ENCODE results near the gene TTLL5. TPM values are rescaled to one million over a fixed set of nuclear protein-coding genes. Genes with fewer than 3 reads are reported as not detected.

Gene TTLL5
- total and polyA plus RNA-seq, 2 of the 4 experiments (the other 2 are of a cell fraction), result 11.9 to 16.7 TPM

DNA sequence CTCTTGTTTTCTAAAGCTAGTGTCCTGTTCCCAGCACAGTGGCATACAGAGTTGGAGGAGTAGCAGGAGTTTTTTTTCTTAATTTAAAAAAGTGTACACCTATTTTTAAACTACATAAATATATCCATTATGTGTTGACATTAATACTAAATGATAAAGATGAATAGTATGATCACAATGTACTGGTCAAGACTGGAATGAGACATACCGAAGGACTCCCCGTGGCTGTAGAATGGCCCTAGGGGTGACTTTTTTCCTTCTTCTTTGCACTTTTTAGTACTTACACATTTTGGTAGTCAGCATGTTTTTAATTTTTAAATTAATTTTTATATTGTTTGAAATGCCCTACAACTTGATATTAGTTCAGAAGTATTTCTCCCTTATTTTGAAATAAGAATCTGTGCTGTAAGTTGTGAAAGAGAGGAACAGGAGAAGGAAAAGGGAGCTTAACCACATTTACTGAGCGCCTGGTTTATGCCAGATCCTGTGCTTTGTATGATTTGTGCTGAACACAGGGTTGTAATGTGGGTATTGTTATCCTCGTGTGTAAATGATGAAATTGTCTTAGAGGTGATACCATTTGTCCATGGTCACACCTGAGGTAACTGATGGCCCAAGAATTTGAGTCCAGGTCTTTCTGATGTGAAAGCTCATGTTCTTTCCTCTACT, 184.2 kb downstream of the TTLL5 start:
- no TSS peak for BruUV-seq (replicated peaks)
- intact Hi-C loops (cut with micrococcal nuclease) (no loop called here), in situ Hi-C loops (cut with MboI; ENCODE audit: low sequenced_read_pairs) (no loop called here), dilution Hi-C loops (cut with HindIII; ENCODE audit: low sequenced_read_pairs, unreplicated experiment) (no loop called here)
- no peak overlapping the region for H3K4me2 ChIP-seq (ENCODE audit: low read depth, low read length)
- peaks cover 16% of the 10 kb centered on the region for H3K4me1 ChIP-seq (ENCODE audit: control insufficient read depth, insufficient read depth, low read length)
- H2BK120ac ChIP-seq (ENCODE audit: low read depth, low read length), result peak overlapping the region; percentile 27; the same call in 1 of the 2 replicates
- H2BK5ac ChIP-seq (ENCODE audit: low read depth, low read length, poor library complexity, severe bottlenecking), result no peak overlapping the region
- H4K20me1 ChIP-seq (ENCODE audit: insufficient read depth, low read length), result no peaks in the 10 kb centered on the region
- H3K36me3 ChIP-seq (ENCODE audit: control insufficient read depth, insufficient read depth, low read length), result no peaks in the 10 kb centered on the region
- H3K23ac ChIP-seq (ENCODE audit: low read depth, low read length), result no peak overlapping the region
- H4K8ac ChIP-seq (ENCODE audit: low read depth in 2 of 2, low read length in 2 of 2), result no peak overlapping the region
- TF ChIP-seq SMC3 (IDR thresholded peaks at IDR 0.05; ENCODE audit: low read depth, low read length) (no peak), MXI1 (IDR thresholded peaks at IDR 0.05; ENCODE audit: borderline replicate concordance, low read depth, low read length) (no peak), NFE2L2 (IDR thresholded peaks at IDR 0.05; ENCODE audit: low read depth, low read length) (no peak), FOS (IDR thresholded peaks at IDR 0.05; ENCODE audit: low read depth, low read length) (no peak), CEBPB (IDR thresholded peaks at IDR 0.05; ENCODE audit: low read depth, low read length) (no peak), CHD1 (IDR thresholded peaks at IDR 0.05; ENCODE audit: low read depth, low read length) (no peak)
- TF ChIP-seq, protein P1, sequence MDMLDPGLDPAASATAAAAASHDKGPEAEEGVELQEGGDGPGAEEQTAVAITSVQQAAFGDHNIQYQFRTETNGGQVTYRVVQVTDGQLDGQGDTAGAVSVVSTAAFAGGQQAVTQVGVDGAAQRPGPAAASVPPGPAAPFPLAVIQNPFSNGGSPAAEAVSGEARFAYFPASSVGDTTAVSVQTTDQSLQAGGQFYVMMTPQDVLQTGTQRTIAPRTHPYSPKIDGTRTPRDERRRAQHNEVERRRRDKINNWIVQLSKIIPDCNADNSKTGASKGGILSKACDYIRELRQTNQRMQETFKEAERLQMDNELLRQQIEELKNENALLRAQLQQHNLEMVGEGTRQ (IDR thresholded peaks at IDR 0.05; ENCODE audit: low read depth, low read length), result no peak
- TF ChIP-seq, protein P2, sequence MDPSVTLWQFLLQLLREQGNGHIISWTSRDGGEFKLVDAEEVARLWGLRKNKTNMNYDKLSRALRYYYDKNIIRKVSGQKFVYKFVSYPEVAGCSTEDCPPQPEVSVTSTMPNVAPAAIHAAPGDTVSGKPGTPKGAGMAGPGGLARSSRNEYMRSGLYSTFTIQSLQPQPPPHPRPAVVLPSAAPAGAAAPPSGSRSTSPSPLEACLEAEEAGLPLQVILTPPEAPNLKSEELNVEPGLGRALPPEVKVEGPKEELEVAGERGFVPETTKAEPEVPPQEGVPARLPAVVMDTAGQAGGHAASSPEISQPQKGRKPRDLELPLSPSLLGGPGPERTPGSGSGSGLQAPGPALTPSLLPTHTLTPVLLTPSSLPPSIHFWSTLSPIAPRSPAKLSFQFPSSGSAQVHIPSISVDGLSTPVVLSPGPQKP (IDR thresholded peaks at IDR 0.05; ENCODE audit: borderline replicate concordance, low read depth, low read length), result no peak
- ChIA-PET CTCF (no interaction called here), POLR2A (ENCODE audit: unreplicated experiment) (no interaction called here)
- no peak overlapping the region for H3K56ac ChIP-seq (ENCODE audit: extremely low read depth, insufficient read depth, low read length)
- H3K14ac ChIP-seq (replicated peaks; ENCODE audit: low read depth, low read length), result no peak overlapping the region
- no peak overlapping the region for H3K27ac ChIP-seq (ENCODE audit: insufficient read depth, low read length)
- H3K79me1 ChIP-seq (ENCODE audit: low read depth in 1 of 2, low read length in 2 of 2), result no peaks in the 10 kb centered on the region
- WGBS, 2 experiments (ENCODE audit: extremely low coverage in 2 of 2, insufficient read length in 1 of 2), result no CpG with 5 or more reads among the region's 4 CpGs
- H2BK20ac ChIP-seq (ENCODE audit: low read depth, low read length), result no peak overlapping the region
- H3K18ac ChIP-seq (ENCODE audit: low read depth, low read length), result peak overlapping the region; percentile 90; the same call in 1 of the 2 replicates
- H3K4me3 ChIP-seq (ENCODE audit: insufficient read depth, low read depth, low read length), result no peak overlapping the region
- no peak overlapping the region for H3K9ac ChIP-seq (ENCODE audit: low read depth, low read length)
- no peaks in the 10 kb centered on the region for H3K27me3 ChIP-seq (ENCODE audit: control insufficient read depth, insufficient read depth, low read length)
- no peak overlapping the region for H2AK9ac ChIP-seq (replicated peaks; ENCODE audit: low read depth, low read length, poor library complexity)
- no peak overlapping the region for H4K91ac ChIP-seq (ENCODE audit: insufficient read depth, low read depth, low read length)
- peak overlapping the region; percentile 36; the same call in 1 of the 2 replicates for H4K5ac ChIP-seq (ENCODE audit: low read depth, low read length)
- no peak overlapping the region for H2AFZ ChIP-seq (replicated peaks; ENCODE audit: low read length, poor library complexity)
- DNase-seq, result no peak
- H2AK5ac ChIP-seq (ENCODE audit: low read depth, low read length), result 0 out of 2 replicates have a peak overlapping the region, but pooled peaks have one; percentile 3
- H3K4ac ChIP-seq (ENCODE audit: low read depth, low read length), result no peak overlapping the region
- no peaks in the 10 kb centered on the region for H3K9me3 ChIP-seq (ENCODE audit: control insufficient read depth, insufficient read depth, low read length)
- H3K9me1 ChIP-seq (ENCODE audit: insufficient read depth, low read length), result no peaks in the 10 kb centered on the region; the same call in 1 of the 2 replicates
- peak; percentile 46; the same call in 1 of the 2 replicates for ATAC-seq (ENCODE audit: low read depth)
- H2BK15ac ChIP-seq (ENCODE audit: low read depth, low read length), result no peak overlapping the region
